HFFc6 (cell line): ENCODE data around the gene PLA2G7. TPM values are rescaled to one million over a fixed set of nuclear protein-coding genes. Genes with fewer than 3 reads are reported as not detected.

ENCODE experiments used
- DNase-seq: peaks from one replicate; pipeline ENCODE4 v3.0.0-alpha.2; 2018
- H3K27ac Mint-ChIP-seq: 2 replicates; pipeline ENCODE4 v1.8.0; 2020; ENCODE audit warnings: mild to moderate bottlenecking, mixed read lengths
- H3K27me3 Mint-ChIP-seq: 2 replicates; pipeline ENCODE4 v1.8.0; 2021; ENCODE audit warnings: mild to moderate bottlenecking, moderate library complexity, mixed read lengths; ENCODE audit not compliant: insufficient read depth
- H3K36me3 Mint-ChIP-seq: 2 replicates; pipeline ENCODE4 v1.8.0; 2021; ENCODE audit warnings: low read depth, mixed read lengths
- H3K4me1 Mint-ChIP-seq: 2 replicates; pipeline ENCODE4 v1.8.0; 2020; ENCODE audit warnings: low read depth, mixed read lengths
- H3K4me3 Mint-ChIP-seq: 2 replicates; pipeline ENCODE4 v1.8.0; 2020; ENCODE audit warnings: mild to moderate bottlenecking, moderate library complexity, mixed read lengths
- H3K9me3 Mint-ChIP-seq: 2 replicates; pipeline ENCODE4 v1.8.0; 2020; ENCODE audit warnings: mild to moderate bottlenecking, mixed read lengths
- CTCF ChIP-seq: fragments of 200-600 bp; sonication (generic); IDR thresholded peaks from 2 replicates; pipeline ENCODE4 v1.5.0; 2021; ENCODE audit warnings: antibody characterized with exemption, mild to moderate bottlenecking
- total RNA-seq, 6 experiments: library from RNA; stranded (reverse); fragmentation: NEBNext Ultra II Directional; extraction: Animal tissue kit (Norgen Biotek cat#: 25700); gene quantifications; 2 replicates in 1 of 6; 3 replicates in 5 of 6; pipeline ENCODE4 v1.2.3, GENCODE V29; 2021

The PLA2G7 gene
- total RNA-seq, 6 experiments from 2014 or later = not detected

- H3K36me3 Mint-ChIP-seq = no peaks in the 10 kb centered on the region
- no peak overlapping the region for H3K4me3 Mint-ChIP-seq
- TF ChIP-seq CTCF = no peak
- H3K4me1 Mint-ChIP-seq = no peaks in the 10 kb centered on the region
- no peak overlapping the region for H3K27ac Mint-ChIP-seq
- no peak for DNase-seq
- H3K9me3 Mint-ChIP-seq = peaks cover 9% of the 10 kb centered on the region; the same call in 1 of the 2 replicates
- H3K27me3 Mint-ChIP-seq = peaks cover 2% of the 10 kb centered on the region; the same call in 1 of the 2 replicates
Observed at GRCh38 chr6:46719099-46719498, 16.1 kb downstream of the PLA2G7 start.

GRCh38 chr6:46715141-46715540 lies 20.0 kb downstream of the PLA2G7 start:
- DNase-seq = no peak
- TF ChIP-seq CTCF = no peak
- Mint-ChIP-seq H3K27me3 (no peaks in the 10 kb centered on the region; the same call in none of the 2 replicates), H3K4me3 (no peak overlapping the region), H3K27ac (no peak overlapping the region), H3K36me3 (no peaks in the 10 kb centered on the region), H3K9me3 (peaks cover 7% of the 10 kb centered on the region; the same call in 1 of the 2 replicates), H3K4me1 (no peaks in the 10 kb centered on the region)

GRCh38 chr6:46711491-46711890 lies 23.7 kb downstream of the PLA2G7 start:
- DNase-seq = no peak
- Mint-ChIP-seq H3K4me3 (no peak overlapping the region), H3K9me3 (no peaks in the 10 kb centered on the region; the same call in 1 of the 2 replicates), H3K4me1 (no peaks in the 10 kb centered on the region), H3K27ac (no peak overlapping the region), H3K36me3 (no peaks in the 10 kb centered on the region), H3K27me3 (no peaks in the 10 kb centered on the region; the same call in 1 of the 2 replicates)
- TF ChIP-seq CTCF = no peak

- Mint-ChIP-seq H3K27ac (no peak overlapping the region), H3K36me3 (no peaks in the 10 kb centered on the region), H3K27me3 (no peaks in the 10 kb centered on the region; the same call in 1 of the 2 replicates), H3K4me3 (no peak overlapping the region), H3K9me3 (no peaks in the 10 kb centered on the region; the same call in 1 of the 2 replicates), H3K4me1 (no peaks in the 10 kb centered on the region)
- no peak for DNase-seq
- no peak for TF ChIP-seq CTCF
Observed at GRCh38 chr6:46706464-46706863, 28.7 kb downstream of the PLA2G7 start.

- H3K36me3 Mint-ChIP-seq = no peaks in the 10 kb centered on the region
- no peak overlapping the region for H3K4me3 Mint-ChIP-seq
- no peaks in the 10 kb centered on the region; the same call in 1 of the 2 replicates for H3K27me3 Mint-ChIP-seq
- H3K4me1 Mint-ChIP-seq = no peaks in the 10 kb centered on the region
- H3K9me3 Mint-ChIP-seq = no peaks in the 10 kb centered on the region; the same call in 1 of the 2 replicates
- H3K27ac Mint-ChIP-seq = no peak overlapping the region
- no peak for DNase-seq
- no peak for TF ChIP-seq CTCF
Observed at GRCh38 chr6:46704562-46704961, 30.6 kb downstream of the PLA2G7 start.

GRCh38 chr6:46699970-46700369 lies 35.2 kb downstream of the PLA2G7 start:
- no peak overlapping the region for H3K4me3 Mint-ChIP-seq
- no peaks in the 10 kb centered on the region; the same call in 1 of the 2 replicates for H3K9me3 Mint-ChIP-seq
- no peaks in the 10 kb centered on the region for H3K4me1 Mint-ChIP-seq
- H3K27me3 Mint-ChIP-seq = no peaks in the 10 kb centered on the region
- TF ChIP-seq CTCF = no peak
- DNase-seq = no peak
- H3K27ac Mint-ChIP-seq = no peak overlapping the region
- no peaks in the 10 kb centered on the region for H3K36me3 Mint-ChIP-seq
